GM19463 (cell line): Measurements from ENCODE around the gene BANF2.
A peak's percentile ranks its signal among the peaks of the same experiment; 100 is the strongest.
"Not testable (repeated sequence)": the region's sequence is repeated elsewhere in the genome, so short reads cannot be mapped to it uniquely, and the experiment has no call there.

Experiments
- ATAC-seq: cut with Tn5 transposase; IDR thresholded peaks from one replicate; pipeline ENCODE4 v1.9.1; 2021; ENCODE audit warnings: mild to moderate bottlenecking, moderate library complexity; ENCODE audit not compliant: unreplicated experiment

The BANF2 gene

GRCh38 chr20:17682103-17682888 is 17.5 kb upstream of the BANF2 start, which contains the start of gene RRBP1:
RRBP1 (minus strand) TSS chr20:17682242; CDS start chr20:17660507, 21,735 bp downstream.
- peak; percentile 88 for ATAC-seq

GRCh38 chr20:17682889-17683198 is 16.9 kb upstream of the BANF2 start:
- ATAC-seq = no peak

DNA sequence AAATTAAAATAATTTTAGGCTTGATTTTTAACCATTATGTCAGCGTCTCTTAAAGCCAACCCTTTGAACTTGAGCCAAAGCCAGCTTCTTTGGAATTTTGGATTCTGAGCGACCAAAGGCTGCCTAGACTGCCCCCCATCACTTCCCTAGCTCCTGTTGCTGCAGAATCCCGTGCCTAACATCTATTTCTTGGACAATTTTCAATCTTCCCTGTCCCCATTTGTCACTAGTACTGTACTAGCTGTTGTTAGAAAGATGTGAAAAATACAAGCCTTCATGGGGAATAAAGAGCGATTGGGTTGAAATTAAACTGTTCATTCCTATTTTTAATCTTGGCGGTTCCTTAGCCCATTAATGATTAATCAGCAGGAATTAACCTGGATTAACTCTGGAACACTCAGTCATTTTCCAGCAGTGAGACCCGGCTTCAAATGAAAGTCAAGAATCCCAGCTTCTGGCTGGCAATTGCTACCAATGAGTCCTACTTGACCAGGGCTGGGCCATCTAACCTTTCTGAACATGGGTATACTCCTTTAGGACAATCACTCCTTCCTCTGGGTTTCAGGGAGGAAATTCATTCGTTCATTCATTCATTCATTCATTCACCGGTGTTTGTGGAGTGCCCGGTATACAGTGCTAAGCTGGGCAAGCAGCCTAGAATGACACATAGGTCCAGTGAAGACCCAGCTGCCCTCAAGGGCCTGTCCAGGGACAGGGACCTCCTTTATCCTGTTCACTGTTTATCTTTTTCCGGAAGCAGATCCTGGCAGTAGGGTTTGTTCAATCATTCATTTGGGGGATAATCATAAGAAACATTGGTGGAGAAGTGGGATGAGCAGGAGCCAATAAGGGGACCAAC is 16.3 kb upstream of the BANF2 start:
- ATAC-seq = no peak

GRCh38 chr20:17684077-17684888 is 15.5 kb upstream of the BANF2 start:
- ATAC-seq = no peak

DNA sequence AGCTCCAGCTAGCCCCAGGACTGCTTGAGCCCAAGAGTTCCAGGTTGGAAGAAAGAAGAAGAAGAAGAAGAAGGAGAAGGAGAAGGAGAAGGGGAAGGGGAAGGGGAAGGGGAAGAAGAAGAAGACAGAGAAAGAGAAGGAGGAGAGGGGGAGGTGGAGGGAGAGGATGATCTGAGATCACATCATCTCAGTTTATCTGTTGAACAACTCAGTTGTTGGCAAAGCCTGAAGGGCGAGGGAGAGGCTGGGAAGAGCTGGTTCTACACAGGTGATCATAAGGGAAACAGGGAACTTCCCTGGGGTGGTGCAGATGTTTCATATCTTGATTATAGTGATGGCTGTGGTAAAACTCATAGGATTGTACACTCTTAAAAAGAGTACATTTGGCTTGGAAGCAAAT is 14.6 kb upstream of the BANF2 start:
- no peak for ATAC-seq

- ATAC-seq = no peak
Measured at GRCh38 chr20:17687800-17688199, 12.0 kb upstream of the BANF2 start.

GRCh38 chr20:17688965-17689364 is 10.8 kb upstream of the BANF2 start:
- no peak for ATAC-seq

DNA sequence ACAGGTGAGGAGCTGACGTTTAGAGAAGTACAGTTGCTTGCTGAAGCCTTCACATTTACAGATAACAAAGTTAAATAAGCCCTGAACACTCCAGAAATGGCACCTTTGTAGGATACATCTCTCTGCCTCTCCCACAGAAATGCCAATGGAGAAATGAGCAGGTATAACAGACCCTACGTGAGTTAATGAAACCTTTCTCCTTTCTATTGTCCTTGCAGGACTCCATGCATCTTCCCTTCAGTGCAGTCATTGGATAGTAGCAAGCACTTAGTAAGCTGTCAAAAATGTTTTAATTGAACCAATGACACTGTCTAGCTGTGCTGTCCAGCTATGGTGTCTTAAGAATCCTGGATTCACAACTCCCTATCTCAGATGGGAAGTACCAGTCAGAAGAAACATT is 9.6 kb upstream of the BANF2 start:
- no peak for ATAC-seq

DNA sequence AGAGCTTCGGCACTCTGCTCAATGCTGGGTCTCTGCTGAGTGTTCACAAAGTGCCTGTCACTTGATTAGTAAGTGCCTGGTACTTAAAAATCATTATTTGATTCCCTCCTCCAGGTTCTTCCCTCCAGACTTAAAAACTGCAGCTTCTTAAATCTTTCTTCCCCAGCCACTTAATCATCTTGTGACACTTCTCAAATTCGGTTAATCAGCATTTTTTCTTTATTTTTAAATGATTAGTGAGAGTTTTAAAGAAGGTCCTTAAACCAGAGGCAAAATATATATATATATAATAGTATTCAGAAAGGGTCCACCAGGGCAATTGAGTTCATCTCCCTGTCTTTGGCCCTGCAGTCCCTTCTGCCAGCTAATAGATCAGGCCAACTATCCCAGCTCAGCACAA is 8.0 kb upstream of the BANF2 start:
- no peak for ATAC-seq

DNA sequence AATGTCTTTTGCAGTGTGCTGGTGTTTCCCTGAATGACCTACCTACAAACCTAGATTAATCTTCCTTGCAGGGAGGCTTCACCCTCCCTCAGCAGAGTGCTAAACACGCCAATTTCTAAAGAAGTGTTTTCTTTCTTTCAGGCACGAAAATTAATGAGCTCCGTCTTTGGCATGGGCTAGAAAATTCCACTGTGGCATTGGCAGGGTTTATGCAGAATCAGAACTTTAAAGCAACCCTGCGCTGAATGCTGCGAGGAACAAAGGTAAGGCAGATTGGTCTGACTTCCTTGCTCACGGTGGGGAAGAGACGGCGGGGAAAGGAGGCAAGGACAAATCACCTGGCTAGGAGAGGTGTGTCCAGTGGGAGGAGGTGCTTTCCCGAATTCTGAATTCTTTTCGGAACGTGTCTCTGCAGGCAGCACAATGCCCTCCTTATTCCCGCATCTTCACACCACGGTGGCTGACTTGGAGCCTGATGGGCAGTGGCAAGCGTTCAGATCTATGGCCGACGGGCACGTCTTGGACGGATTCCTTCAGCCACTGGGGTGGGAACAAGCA is 6.2 kb upstream of the BANF2 start:
- no peak for ATAC-seq

DNA sequence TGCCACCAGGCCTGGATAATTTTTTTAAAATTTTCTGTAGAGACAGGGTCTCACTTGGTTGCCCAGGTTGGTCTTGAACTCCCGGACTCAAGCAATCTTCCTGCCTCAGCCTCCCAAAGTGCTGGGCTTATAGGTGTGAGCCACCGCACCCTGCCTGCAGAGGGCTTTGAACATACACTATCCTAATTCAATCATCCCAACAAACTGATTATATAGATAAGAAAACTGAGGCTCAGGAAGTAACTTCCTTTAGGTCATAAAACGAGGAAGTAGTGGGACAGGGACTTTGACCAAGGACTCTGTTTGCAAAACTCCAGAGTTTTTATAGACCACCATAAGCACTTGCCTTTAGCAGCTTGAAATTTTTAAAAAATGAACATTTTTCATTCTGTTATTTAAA is 5.0 kb upstream of the BANF2 start:
- no peak for ATAC-seq

DNA sequence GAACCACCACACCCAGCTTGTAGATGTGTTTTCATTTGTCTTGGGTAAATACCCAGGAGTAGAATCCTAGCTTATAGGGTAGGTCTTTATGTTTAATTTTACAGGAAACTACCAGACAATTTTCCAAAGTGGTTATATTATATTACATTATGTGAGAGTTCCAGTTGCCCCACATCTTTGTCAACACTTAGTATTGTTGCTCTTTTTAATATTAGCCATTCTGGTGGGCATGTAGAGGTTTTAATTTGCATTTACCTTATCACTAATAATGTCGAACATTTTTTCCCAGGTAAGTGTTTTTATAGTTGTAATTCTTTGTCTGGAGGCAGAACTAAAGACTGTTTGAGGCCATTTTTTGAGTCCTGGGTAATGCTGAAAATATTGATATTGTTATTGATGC is 3.5 kb upstream of the BANF2 start:
- no peak for ATAC-seq

- no peak for ATAC-seq
Measured at GRCh38 chr20:17697171-17697570, 2.6 kb upstream of the BANF2 start.

DNA sequence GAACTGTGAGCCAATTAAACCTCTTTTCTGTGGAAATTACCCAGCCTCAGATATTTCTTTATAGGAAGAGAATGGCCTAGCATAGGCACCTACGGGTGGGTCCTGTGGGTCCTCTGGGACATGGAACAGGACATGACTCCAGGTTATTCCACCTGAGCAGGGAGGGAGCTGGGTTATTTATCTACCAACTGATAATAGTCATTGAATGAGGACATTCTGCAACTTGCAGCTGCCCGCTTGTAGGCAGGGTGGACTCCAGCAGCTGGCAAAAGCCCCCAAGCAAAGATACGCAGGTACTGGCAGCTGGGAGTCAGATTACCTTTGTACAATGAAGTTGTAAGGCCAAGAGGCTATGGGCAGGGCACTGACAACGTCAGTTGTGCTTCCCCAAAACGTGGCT is 1.4 kb upstream of the BANF2 start:
- no peak for ATAC-seq

GRCh38 chr20:17700637-17701036 is 871 bp downstream of the BANF2 start:
- no peak for ATAC-seq

GRCh38 chr20:17701826-17702225 is 2.1 kb downstream of the BANF2 start:
- ATAC-seq = no peak

DNA sequence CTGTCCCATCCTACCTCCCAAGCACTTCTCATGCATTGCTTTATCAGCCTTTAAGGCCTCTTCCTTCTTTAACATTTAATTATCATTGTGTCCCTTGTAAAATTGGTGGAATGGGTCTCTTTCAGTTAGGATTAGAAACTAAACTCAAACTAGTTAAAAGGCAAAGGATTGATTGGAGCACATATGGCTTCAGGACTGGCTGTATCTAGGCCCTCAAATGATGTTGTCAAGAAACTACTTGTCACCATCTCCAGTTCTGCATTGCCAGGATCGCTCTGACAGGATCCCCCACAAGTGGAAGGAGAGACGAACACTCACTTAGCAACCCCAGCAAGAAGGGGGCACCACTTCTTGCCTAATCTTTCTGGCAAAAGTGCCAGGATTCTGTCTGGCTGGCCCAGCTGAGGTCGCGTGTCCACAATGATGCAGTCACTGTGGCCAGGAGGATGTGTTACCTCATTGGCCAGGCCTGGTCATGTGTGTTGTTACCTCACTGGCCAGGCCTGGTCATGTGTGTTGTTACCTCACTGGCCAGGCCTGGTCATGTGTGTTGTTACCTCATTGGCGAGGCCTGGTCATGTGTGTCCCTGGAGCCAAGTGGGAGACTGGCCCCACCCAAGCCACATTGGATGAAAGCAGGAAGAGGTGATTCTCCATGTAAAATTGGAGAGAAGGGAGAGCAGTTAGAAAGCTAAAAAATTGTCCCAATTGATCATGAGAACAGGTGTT is 5.0 kb downstream of the BANF2 start:
- ATAC-seq = no peak

DNA sequence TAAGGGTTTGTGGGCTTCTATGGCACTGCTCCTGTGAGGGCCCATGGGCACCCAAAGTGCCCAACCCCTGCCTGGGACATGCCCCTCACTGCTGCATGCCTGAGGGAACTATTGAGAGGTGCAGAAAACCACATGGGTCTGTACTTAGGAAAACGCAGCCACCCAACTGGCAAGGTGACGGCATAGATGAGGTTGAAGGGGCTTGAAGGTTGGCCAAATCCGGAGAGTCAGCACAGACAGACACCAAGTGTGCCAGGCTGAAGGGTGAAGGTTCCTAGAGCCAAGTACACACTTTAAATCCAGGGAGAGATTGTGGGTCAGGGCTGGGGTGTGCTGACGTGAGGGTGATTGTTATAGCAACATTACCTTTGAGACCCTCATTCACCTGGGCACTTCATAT is 6.2 kb downstream of the BANF2 start:
- no peak for ATAC-seq

GRCh38 chr20:17706632-17707031 is 6.9 kb downstream of the BANF2 start:
- no peak for ATAC-seq

- ATAC-seq = not testable (repeated sequence)
Measured at GRCh38 chr20:17707951-17708350, 8.2 kb downstream of the BANF2 start.
